ENCODE measurements around the gene RNF125.

GRCh38 chr18:32048507-32049091 lies 30.0 kb downstream of the RNF125 start:
- TF ChIP-seq CTCF (IDR thresholded peaks at IDR 0.05; ENCODE audit: low read depth, low read length, missing input control), result no peak
- TF ChIP-seq TAF1 (conservative IDR thresholded peaks at IDR 0.05), result no peak
- no peak for TF ChIP-seq RXRA (IDR thresholded peaks at IDR 0.05)
